ENCODE measurements around the gene TERB1.

Gene TERB1

DNA sequence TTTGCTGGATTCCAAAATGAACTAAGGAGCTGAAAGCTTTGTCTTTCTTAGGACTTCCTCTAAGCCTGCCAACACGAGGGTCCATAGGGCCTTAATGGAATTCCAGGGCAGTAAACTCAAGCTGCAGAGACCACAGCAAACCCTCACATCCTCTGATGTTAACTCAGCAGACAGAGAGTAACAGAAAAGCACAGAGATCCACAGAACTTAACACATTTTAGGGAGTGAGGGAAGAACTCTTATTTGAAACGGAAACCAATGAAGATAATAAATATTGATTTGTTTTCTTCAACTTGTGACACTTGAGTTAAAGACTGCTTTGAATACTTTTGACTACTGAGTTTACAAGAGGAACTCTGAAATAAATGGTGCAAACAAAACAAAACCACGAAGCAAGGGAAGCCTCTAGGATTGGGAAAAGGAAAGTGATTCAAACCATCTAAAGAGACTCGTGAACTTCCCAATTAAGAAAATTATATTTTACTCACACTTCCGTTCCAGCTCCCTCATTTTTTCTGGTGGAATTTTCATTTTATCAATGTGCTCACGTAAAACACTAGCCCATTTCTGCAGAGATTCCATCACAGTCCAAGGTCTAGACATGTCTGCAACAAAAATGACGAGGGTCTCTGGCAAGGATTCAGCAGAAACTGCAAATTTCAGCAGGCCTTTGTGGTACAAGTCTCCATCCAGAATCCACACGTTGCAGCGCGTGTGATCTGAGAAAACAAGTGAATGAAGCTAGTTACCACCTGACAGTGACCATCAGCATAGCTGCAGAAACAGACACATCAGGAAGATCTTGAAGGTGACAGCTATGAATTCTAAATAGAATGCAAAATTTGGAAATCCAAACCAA lies 59.2 kb downstream of the TERB1 start:
- TF ChIP-seq OVOL3 (tag by site-specific recombination; IDR thresholded peaks at IDR 0.05) (no peak), ZNF510 (tag by site-specific recombination; IDR thresholded peaks at IDR 0.05; ENCODE audit: insufficient replicate concordance) (peak; percentile 26), ZNF664 (tag by site-specific recombination; IDR thresholded peaks at IDR 0.05) (0 out of 2 replicates have a peak, but pooled peaks have one; percentile 9), ZNF19 (tag by site-specific recombination; IDR thresholded peaks at IDR 0.05; ENCODE audit: low read depth) (no peak), ZNF621 (tag by site-specific recombination; IDR thresholded peaks at IDR 0.05) (no peak), ZNF837 (tag by site-specific recombination; IDR thresholded peaks at IDR 0.05) (no peak), ZNF335 (tag by site-specific recombination; conservative IDR thresholded peaks at IDR 0.05) (0 out of 2 replicates have a peak, but pooled peaks have one; percentile 33), PRDM1 (tag by site-specific recombination; IDR thresholded peaks at IDR 0.05) (0 out of 2 replicates have a peak, but pooled peaks have one; percentile 2), ZNF76 (tag by site-specific recombination; IDR thresholded peaks at IDR 0.05; ENCODE audit: borderline replicate concordance, low read depth) (no peak)
- TF ChIP-seq, protein P1, sequence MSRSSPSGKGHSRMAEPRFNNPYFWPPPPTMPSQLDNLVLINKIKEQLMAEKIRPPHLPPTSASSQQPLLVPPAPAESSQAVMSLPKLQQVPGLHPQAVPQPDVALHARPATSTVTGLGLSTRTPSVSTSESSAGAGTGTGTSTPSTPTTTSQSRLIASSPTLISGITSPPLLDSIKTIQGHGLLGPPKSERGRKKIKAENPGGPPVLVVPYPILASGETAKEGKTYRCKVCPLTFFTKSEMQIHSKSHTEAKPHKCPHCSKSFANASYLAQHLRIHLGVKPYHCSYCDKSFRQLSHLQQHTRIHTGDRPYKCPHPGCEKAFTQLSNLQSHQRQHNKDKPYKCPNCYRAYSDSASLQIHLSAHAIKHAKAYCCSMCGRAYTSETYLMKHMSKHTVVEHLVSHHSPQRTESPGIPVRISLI (tag by site-specific recombination; IDR thresholded peaks at IDR 0.05): 0 out of 2 replicates have a peak, but pooled peaks have one; percentile 50
- ChIA-PET CTCF (interaction anchor here (0.7 to 7.1 kb wide), 14 partner anchors 9 to 336 kb away, joined by 3 to 88 read pairs (median 6); partner anchors contain the start of gene DYNC1LI2), POLR2A (interaction anchor here (0.6 to 1.3 kb wide), 4 partner anchors 8 to 193 kb away, joined by 3 to 9 read pairs (median 6); partner anchors contain the start of gene DYNC1LI2)
- Histone ChIP-seq H3K4me3 (ENCODE audit: low read depth, low read length) (no peak overlapping the region), H3K27ac (ENCODE audit: extremely low read depth, low read depth, low read length) (peak overlapping the region; percentile 43; the same call in 1 of the 2 replicates), H3K4me1 (ENCODE audit: control insufficient read depth, insufficient read depth, low read length) (peaks cover 14% of the 10 kb centered on the region), H3K9me3 (ENCODE audit: control insufficient read depth, insufficient read depth, low read depth, low read length) (no peaks in the 10 kb centered on the region), H3K36me3 (ENCODE audit: control insufficient read depth in 2 of 2, insufficient read depth in 1 of 2, low read length in 2 of 2) (peaks cover 58 to 93% of the 10 kb centered on the region in 2 experiments)

GRCh38 chr16:66741169-66741900 lies 60.0 kb downstream of the TERB1 start:
- Histone ChIP-seq H3K4me3 (ENCODE audit: low read depth, low read length) (no peak overlapping the region), H3K9me3 (ENCODE audit: control insufficient read depth, insufficient read depth, low read depth, low read length) (no peaks in the 10 kb centered on the region), H3K27ac (ENCODE audit: extremely low read depth, low read depth, low read length) (peak overlapping the region; percentile 38), H3K4me1 (ENCODE audit: control insufficient read depth, insufficient read depth, low read length) (peaks cover 14% of the 10 kb centered on the region), H3K36me3 (ENCODE audit: control insufficient read depth in 2 of 2, insufficient read depth in 1 of 2, low read length in 2 of 2) (peaks cover 62 to 92% of the 10 kb centered on the region in 2 experiments)
- ChIA-PET CTCF (interaction anchor here (0.5 to 7.1 kb wide), 25 partner anchors 9 to 383 kb away, joined by 3 to 88 read pairs (median 4); partner anchors contain the start of genes DYNC1LI2 and NAE1), POLR2A (interaction anchor here (0.6 to 1.3 kb wide), 6 partner anchors 9 to 192 kb away, joined by 3 to 9 read pairs (median 4); partner anchors contain the start of gene DYNC1LI2)
- TF ChIP-seq, protein P2, sequence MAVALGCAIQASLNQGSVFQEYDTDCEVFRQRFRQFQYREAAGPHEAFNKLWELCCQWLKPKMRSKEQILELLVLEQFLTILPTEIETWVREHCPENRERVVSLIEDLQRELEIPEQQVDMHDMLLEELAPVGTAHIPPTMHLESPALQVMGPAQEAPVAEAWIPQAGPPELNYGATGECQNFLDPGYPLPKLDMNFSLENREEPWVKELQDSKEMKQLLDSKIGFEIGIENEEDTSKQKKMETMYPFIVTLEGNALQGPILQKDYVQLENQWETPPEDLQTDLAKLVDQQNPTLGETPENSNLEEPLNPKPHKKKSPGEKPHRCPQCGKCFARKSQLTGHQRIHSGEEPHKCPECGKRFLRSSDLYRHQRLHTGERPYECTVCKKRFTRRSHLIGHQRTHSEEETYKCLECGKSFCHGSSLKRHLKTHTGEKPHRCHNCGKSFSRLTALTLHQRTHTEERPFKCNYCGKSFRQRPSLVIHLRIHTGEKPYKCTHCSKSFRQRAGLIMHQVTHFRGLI (tag by site-specific recombination; IDR thresholded peaks at IDR 0.05): 0 out of 2 replicates have a peak, but pooled peaks have one; percentile 24
- TF ChIP-seq IKZF3 (tag by site-specific recombination; IDR thresholded peaks at IDR 0.05): peak; percentile 80
- peak; percentile 75 for TF ChIP-seq PRDM1 (tag by site-specific recombination; IDR thresholded peaks at IDR 0.05)
- TF ChIP-seq KLF8 (tag by site-specific recombination; IDR thresholded peaks at IDR 0.05): 0 out of 2 replicates have a peak, but pooled peaks have one; percentile 27
- peak; percentile 73 for TF ChIP-seq ZXDB (tag by site-specific recombination; IDR thresholded peaks at IDR 0.05)
- TF ChIP-seq HIC1 (tag by site-specific recombination; IDR thresholded peaks at IDR 0.05): peak; percentile 64
- TF ChIP-seq, protein P3, sequence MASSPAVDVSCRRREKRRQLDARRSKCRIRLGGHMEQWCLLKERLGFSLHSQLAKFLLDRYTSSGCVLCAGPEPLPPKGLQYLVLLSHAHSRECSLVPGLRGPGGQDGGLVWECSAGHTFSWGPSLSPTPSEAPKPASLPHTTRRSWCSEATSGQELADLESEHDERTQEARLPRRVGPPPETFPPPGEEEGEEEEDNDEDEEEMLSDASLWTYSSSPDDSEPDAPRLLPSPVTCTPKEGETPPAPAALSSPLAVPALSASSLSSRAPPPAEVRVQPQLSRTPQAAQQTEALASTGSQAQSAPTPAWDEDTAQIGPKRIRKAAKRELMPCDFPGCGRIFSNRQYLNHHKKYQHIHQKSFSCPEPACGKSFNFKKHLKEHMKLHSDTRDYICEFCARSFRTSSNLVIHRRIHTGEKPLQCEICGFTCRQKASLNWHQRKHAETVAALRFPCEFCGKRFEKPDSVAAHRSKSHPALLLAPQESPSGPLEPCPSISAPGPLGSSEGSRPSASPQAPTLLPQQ (tag by site-specific recombination; IDR thresholded peaks at IDR 0.05): peak; percentile 46; the same call in 1 of the 2 replicates
- no peak for TF ChIP-seq ZNF558 (tag by site-specific recombination; IDR thresholded peaks at IDR 0.05)
- peak; percentile 47; the same call in 1 of the 2 replicates for TF ChIP-seq ZNF600 (tag by site-specific recombination; IDR thresholded peaks at IDR 0.05)
- no peak for TF ChIP-seq KLF7 (tag by site-specific recombination; IDR thresholded peaks at IDR 0.05; ENCODE audit: borderline replicate concordance)
- TF ChIP-seq KLF1 (tag by site-specific recombination; IDR thresholded peaks at IDR 0.05): peak; percentile 72; the same call in 1 of the 2 replicates
- TF ChIP-seq, protein P1 (tag by site-specific recombination; IDR thresholded peaks at IDR 0.05): peak; percentile 95
- TF ChIP-seq, protein P4, sequence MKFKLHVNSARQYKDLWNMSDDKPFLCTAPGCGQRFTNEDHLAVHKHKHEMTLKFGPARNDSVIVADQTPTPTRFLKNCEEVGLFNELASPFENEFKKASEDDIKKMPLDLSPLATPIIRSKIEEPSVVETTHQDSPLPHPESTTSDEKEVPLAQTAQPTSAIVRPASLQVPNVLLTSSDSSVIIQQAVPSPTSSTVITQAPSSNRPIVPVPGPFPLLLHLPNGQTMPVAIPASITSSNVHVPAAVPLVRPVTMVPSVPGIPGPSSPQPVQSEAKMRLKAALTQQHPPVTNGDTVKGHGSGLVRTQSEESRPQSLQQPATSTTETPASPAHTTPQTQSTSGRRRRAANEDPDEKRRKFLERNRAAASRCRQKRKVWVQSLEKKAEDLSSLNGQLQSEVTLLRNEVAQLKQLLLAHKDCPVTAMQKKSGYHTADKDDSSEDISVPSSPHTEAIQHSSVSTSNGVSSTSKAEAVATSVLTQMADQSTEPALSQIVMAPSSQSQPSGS (tag by site-specific recombination; IDR thresholded peaks at IDR 0.05; ENCODE audit: low read depth): peak; percentile 96

Data from HEK293 (cell line).